GM18499 (cell line): Measurements from ENCODE around the gene RGS9.
"Not testable (repeated sequence)": the region's sequence is repeated elsewhere in the genome, so short reads cannot be mapped to it uniquely, and the experiment has no call there.

Experiments used
- ATAC-seq: cut with Tn5 transposase; IDR thresholded peaks from one replicate; pipeline ENCODE4 v1.9.1; 2021; ENCODE audit warnings: moderate number of reproducible peaks; ENCODE audit not compliant: insufficient read depth, unreplicated experiment

The RGS9 gene

DNA sequence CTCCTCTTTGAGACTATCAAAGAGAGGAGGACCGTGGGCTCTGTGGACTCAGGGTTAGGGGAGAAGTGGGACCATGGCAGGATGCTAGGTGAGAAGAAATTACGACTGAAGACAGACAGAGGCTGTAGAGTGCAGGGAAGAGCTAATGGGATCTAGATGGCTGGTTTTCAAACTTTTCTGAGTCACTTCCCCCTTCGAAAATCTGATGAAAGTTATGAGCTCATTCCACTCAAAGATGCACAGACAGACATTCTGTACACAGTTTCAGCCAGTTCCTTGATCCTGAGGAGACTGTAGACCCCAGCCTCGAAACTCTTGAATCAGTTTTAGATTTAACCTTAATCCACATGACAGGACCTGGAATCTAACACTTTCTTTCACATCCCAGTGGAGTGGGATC, 40.7 kb downstream of the RGS9 start:
- ATAC-seq: no peak

DNA sequence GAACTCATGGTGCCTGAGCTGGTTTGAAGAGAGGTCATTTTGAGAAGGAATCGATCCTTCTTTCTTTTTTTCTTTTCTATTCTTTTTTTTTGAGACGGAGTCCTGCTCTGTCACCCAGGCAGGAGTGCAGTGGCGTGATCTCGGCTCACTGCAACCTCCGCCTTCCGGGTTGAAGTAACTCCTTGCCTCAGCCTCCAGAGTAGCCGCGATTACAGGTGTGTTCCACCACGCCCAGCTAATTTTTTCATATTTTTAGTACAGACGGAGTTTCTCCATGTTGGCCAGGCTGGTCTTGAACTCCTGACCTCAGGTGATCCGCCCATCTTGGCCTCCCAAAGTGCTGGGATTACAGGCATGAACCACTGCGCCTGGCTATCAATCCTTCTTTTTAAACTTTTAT, 43.1 kb downstream of the RGS9 start:
- ATAC-seq: not testable (repeated sequence)

DNA sequence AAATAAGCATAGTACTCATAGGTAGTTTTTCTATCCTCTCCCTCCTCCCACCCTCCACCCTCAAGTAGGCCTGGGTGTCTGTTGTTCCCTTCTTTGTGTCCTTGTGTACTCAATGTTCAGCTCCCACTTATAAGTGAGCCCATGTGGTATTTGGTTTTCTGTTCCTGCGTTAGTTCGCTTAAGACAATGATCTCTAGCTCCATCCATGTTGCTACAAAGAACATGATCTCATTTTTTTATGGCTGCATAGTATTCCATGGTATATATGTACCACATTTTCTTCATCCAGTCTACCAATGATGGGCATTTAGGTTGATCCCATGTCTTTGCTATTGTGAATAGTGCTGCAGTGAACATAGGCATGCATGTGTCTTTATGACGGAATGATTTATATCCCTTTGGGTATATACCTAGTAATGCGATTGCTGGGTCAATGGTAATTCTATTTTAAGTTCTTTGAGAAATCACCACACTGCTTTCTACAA, 43.6 kb downstream of the RGS9 start:
- not testable (repeated sequence) for ATAC-seq

DNA sequence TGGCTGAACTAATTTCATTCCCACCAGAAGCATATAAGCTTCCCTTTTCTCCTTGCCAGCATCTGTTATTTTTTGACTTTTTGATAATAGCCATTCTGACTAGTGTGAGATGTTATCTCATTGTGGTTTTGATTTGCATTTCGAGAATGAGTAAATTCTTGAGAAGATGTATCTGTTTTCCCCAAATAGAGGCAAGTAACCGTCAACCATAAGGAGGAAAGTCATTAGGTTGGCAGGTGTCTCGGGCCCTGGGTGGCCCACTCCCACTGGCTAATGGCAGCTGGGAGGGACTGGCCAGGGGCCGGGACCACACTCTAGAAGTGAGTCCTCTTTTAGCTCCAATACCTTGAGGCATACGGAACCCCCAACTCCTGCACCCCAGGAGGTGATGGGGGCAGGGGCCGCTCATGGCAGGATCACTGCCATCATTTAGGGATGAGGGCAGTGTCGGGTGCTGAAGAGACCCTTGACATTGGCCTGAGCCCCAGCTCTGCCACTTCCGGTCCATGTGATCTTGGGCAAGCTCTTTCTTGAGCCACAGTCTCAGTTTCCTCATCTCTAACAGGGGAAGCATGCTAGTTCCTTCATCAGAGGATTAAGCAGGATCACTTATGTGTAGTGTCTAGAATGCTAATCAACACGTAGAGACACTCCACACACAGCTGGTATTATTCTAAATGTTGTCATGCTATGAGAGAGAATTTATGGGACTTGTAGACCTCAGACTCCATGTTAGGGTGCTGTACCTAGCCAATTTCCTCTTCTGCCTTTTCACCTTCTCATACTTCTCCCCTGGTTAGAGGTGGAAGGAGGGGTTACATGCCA, 44.3 kb downstream of the RGS9 start:
- ATAC-seq: peak; percentile 49

DNA sequence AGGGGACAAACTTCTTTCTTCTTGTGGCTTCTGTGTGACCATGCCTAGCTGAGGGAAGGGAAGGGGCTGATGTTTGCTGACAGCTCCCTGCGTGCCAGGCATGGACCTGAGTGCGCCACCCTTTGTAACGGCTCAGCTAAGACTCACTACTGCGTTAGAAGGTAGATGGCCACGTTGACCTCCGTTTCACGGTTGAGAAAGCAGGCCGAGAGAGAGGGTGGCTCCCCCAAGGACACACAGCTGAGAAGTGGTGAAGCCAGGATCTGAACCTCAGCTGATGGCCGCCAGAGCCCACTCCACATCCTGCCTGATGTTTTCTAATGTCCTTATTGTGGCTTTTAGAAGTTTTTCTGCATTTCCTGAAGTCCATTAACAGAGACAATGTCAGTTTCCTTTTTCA, 45.1 kb downstream of the RGS9 start:
- ATAC-seq: peak; percentile 19

DNA sequence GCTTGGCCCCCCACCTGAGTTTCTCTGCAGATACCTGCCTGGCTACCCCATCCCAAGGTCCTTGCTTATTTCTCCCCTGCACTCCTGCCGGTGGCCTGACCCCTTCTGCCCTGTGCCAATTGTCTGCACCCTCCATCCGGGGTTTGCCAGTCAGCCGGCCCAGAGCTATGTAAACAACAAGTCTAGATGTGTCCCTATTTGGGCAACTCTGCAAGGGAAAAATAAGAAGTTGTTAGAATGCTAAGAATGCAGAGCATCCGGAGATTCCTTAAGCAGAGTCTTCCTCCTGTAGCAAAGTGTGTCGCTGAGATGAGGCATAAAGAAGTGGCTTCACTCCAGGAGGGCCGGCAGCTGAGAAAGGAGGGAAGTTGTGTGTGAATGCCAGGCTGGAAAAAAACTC, 46.6 kb downstream of the RGS9 start:
- no peak for ATAC-seq

DNA sequence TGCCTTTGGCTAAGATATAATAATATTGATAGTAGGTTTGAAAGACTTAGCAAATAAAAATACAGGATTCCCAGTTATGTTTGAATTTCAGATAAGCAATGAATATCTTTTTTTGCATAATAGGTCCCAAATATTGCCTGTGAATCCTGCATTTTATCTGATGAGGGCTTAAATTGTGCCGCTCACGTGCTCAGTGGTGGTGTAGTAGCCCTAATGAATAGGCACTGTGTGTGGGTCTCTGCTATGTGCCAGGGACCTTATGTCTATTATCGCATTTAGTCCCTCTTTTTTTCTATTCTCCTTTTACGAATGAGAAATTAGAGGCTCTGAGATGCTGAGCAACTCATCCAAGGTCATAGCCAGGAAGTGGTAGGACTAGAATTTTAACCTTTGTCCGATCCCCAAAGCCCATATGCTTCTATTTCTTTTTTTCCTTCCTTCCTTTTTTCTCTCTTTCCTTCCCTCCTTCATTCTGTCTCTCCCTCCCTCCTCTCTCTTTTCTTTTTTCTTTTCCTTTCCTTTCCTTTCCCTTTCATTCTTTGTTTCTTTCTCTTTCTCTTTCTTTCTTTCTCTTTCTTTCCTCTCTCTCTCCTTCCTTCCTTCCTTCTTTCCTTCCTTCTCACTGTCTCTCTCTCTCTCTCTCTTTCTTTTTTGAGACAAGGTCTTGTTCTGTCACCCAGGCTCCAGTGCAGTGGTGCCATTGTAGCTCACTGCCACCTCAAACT, 47.2 kb downstream of the RGS9 start:
- no peak for ATAC-seq

DNA sequence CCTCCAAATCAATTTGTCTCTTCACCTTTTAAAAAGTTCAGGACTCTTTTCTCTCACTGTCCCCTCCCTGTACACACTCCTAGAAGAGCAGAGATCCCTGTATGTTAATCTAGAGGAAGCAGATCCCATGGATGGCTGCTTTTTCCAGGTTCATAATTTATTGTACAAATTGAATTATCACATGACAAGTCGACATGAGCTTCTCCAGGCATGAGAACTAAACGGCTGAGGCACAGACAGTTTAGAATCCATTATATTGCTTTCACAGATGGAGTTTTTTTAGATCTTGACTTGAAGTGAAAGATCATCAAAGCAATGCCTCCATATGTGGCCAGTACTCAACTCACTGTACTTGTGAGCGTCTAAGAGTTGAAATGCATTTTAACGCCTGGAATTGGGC, 47.9 kb downstream of the RGS9 start:
- no peak for ATAC-seq

DNA sequence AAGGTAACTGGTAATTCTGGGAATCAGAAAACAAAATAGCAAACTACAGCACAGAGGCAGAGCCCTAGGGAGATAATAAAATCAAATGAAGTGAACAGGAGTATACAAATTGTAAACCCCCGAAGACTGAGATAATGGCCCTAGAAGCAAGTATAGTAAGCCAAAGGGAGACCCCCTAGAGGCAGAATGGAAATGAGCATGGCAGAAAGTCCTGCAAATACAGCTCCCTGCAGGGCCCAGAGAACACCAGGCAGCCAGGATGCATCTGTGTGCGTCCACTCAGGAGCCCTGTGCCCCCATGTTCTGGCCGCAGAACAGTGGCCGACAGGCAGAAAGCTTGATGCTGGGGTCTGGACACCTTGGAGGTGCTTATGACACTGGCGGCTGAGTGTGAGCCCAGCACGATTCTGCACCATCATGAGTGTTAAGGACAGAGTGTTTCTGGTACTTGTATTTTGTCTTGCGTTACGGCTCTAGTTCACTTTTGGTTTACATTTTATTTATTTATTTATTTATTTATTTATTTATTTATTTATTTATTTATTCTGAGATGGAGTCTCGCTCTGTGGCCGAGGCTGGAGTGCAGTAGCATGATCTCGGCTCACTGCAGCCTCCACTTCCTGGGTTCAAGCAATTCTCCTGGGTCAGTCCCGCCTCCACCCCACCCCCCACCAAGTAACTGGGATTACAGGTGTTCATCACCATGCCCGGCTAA, 48.7 kb downstream of the RGS9 start:
- no peak for ATAC-seq

DNA sequence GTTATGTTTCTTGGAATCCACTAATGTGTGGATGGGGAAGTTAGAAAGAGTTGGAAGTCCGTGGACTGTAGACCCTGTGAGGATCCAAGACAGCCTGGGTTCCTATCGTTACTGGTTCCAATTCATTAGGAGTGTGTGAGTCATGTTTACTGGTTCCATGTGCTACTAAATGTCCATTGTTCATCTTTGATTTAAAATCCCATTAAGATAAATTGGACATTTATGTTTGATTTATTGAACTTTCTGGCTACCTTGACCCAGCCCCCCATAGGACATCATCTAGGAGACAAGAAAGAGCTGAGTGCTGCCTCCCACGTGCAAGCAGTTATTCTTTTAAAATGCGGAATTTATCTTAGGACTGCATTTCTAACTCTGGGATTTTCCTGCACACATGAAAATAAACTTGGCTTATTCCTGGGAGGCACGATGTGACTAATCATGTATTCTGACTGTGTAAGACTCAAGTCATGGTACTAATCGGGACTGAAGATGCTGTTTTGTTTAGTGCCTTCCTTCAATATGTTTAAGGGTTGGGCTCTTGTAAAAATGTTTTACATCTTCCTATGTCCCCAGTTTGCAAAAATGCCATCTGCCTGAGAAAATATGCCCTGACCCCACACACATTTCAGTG, 53.4 kb downstream of the RGS9 start:
- ATAC-seq: no peak

DNA sequence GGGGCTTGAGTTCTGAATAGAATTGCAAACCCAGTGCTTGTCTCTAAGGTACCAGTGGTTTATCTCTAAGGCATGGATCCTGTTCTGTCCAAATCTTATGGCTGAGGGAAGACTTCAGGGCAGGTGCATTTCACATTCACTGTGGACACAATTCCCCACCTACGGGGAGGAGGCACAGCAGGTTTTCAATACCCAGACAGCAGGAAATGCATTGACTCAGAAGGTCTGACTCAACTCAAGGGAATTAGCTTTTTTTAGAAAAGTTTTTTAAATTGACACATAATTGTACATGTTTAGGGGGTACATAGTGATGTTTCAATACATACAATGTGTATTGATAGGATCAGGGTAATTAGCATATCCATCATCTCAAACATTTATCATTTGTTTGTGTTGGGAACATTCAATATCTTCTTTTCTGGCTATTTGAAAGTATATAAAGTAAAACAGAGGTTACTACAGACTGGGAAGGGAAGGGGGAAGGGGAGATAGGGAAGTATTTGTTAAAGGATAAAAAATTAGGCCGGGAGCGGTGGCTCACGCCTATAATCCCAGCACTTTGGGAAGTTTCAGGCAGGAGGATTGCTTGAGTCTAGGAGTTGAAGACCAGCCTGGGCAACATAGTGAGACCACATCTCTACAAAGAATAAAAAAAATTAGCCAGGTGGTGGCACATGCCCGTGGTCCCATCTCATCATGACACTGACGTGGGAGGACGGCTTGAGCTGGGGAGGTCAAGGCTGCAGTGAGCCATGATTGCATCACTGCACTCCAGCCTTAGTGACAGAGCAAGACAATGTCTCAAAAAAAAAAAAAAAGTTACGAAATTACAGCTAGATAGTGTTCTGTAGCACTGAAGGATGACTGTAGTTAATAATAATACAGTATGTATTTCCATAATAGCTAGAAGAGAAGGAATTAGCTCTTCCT, 54.9 kb downstream of the RGS9 start:
- no peak for ATAC-seq

DNA sequence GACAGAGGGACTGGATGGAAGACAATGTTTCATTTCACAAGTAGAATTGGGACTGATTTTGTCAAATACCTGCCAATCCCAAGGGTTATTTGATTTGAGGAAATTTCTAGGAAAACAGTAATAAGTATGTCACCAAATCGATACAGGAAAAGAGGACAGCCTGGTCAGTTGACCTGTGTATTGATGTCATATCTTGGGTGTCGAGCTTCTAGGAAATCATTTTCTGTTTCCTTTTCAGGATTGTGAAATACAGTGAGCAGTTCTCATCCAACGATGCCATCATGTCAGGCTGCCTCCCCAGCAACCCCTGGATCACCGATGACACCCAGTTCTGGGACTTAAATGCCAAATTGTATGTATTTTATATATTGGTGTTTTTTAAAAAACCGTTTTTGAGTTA, 56.1 kb downstream of the RGS9 start:
- no peak for ATAC-seq

DNA sequence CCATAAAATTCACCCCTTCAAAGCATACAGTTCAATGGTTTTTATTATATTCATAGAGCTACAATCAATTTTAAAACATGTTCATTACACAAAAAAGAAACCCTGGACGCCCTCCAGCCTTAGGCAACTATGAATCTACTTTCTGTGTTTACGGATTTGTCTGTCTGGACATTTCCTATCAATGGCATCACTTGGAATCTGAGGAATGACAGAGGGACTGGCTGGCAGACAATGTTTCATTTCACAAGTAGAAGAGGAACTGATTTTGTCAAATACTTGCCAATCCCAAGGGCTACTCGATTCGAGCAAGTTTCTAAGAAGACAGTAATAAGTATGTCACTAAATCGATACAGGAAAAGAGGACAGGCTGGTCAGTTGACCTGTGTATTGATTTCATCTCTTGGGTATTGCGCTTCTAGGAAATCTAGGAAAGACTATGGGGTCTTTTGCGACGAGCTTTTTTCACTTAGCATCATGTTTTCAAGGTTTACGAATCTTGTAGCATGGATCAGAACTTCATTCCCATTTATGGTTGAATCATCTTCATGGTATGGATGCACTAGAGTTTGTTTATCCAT, 56.6 kb downstream of the RGS9 start:
- ATAC-seq: no peak

DNA sequence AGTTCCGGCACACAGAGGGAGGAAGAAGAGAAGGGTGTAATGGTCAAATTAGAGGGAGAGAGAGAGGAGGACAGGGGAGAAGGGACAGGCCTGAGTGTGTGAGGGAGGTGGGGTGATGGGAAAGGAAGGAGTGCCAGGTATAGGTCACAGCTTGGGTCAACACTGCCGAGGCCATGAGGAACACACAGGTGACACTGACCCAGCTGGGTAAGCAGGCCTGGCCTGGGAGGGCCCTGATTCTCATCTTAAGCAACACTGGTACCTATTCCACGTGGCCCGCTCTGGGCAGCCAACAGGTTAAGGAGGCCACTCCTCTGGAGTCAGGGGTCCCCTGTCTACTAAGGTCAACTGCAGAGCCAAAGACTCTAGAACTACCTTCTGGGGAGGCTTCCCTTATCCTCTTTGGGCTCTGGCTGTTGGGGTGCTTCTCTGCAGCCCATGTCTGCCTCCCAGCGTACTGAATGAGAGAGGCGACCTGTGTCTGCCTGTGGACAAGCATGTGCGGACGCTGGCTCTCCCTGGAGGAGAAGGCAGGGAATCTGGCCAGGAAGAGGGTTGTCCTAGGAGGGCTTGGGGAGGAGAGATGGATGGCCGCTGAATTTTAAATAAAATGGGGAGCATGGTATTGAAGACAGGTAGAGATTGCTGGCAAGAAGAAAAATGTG, 57.6 kb downstream of the RGS9 start:
- no peak for ATAC-seq

DNA sequence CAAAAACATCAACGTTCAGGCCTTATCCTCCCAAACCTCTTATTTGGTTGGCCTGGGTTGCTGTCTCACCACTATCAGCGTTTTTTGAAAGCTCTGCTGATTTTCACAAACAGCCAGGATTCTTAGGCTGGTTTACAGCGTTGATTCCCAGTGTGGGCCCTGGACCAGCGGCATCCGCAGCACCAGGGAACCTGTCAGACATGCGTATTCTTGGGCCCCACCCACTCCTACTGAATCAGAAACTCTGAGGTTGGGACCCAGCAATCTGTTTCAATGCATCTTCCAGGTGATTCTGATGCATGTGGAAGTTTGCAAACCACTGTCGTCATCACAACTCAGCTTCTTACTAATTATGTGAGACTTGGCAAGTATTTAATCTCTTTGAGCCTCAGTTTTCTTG, 58.5 kb downstream of the RGS9 start:
- ATAC-seq: no peak

DNA sequence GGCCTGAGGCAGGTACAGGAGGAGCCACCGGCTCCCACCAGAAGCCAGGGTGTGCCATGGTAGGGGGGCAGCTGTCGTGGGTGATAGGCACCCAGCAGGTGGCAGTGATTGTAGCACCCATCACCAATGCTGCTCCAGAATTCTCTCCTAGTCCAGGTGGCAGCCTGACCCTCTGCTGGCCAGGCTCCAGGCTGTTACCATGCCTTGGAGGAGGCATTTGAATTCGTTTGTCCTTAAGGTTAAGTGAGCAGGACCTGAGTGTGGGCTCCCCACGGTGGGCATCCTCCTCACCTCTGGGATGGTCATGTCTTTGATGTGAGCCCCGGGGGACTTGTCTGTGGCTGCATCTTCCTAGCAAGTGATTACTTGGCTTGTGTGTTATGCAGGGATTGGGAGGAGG, 59.4 kb downstream of the RGS9 start:
- no peak for ATAC-seq

DNA sequence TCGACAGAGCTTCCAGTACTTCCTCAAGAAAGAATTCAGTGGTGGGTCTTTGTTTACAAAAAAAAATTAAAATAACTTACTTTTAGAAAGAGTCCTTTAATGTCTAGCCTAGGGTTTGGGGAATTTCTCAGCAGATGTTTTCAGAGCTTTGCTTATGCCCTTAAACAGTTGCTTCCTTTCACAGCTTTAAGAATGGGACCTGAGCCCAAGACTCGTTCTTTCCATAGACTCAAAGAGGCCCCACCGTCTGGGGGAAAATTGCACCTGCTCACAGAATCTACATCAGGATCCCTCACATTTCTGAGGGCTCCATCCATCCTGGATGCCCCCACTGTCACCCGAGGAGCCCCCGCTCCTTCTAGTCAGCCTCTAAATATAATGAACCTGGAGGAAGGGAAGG, 60.0 kb downstream of the RGS9 start:
- ATAC-seq: no peak

DNA sequence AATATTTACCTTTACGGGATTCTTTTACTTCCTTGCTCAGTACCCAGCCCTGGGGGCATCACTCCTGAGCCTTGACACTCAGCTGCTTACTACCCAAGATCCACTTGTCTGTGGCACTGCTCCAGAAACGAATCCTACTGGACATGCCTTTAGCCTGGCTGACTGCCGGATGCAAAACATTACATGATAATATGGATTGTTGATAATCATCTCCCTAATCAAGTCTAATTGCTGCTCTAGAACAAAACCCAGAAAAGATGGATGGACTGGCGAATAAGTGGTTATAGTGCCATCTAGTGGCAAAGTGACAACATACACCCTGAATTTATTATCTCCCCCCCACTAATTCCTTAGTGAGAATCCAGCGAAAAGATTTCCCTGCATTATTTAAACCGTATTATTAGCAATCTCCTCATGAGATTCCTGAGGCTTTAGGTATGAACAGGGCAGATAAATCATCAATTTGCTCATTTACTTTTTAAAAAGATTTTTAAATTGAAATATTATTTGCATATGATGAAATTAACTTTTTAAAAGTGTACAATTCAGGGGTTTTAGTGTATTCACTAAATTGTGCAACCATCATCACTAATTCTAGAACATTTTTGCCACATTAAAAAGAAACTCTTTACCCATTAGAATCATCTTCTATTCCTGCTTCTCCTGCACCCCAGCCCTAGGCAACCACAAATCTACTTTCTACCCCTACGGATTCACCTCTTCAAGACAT, 61.6 kb downstream of the RGS9 start:
- ATAC-seq: no peak
